Testis (tissue), 3 donors: ENCODE results near the gene RASGRF1. TPM values are rescaled to one million over a fixed set of nuclear protein-coding genes. Genes with fewer than 3 reads are reported as not detected.
A peak's percentile ranks its signal among the peaks of the same experiment; 100 is the strongest.

Experiments
- DNase-seq: peaks from one replicate; pipeline ENCODE4 v3.0.0-alpha.2; 2019
- H3K27ac ChIP-seq, 2 donors: fragments of 200-600 bp; sonication (generic); one replicate each; pipeline ENCODE4 v1.5.1; 2019
- H3K27me3 ChIP-seq: fragments of 200-600 bp; sonication (generic); one replicate; pipeline ENCODE4 v1.5.1; 2019
- H3K36me3 ChIP-seq: fragments of 200-600 bp; sonication (generic); one replicate; pipeline ENCODE4 v1.5.1; 2017; ENCODE audit warnings: low read depth; ENCODE audit errors: missing control alignments
- H3K4me1 ChIP-seq: fragments of 200-600 bp; sonication (generic); one replicate; pipeline ENCODE4 v1.5.1; 2019
- H3K4me3 ChIP-seq, 2 donors: fragments of 200-600 bp; sonication (generic); one replicate each; pipeline ENCODE4 v1.5.1; 2017 to 2019
- H3K9me3 ChIP-seq: fragments of 200-600 bp; sonication (generic); one replicate; pipeline ENCODE4 v1.5.1; 2017
- POLR2A ChIP-seq: fragments of 450-650 bp; IDR thresholded peaks from one replicate; pipeline ENCODE4 v1.6.1; 2017; ENCODE audit warnings: antibody characterized with exemption, mild to moderate bottlenecking, moderate library complexity
- WGBS, 2 donors: methylation state at CpG; one replicate each; pipeline ENCODE4 v1.1.5; 2018; 5-methylcytosine and 5-hydroxymethylcytosine counted together
- intact Hi-C: fragments of 100-400 bp; cut with DNase I; formaldehyde crosslinking; loops from one replicate; pipeline ENCODE4 v1.15.1; 2023; ENCODE audit warnings: low total_unique reads
- polyA plus RNA-seq: library from polyadenylated mRNA; stranded (reverse); fragments of 350-450 nt; fragmentation: Illumina TruSeq; extraction: RNeasy Lipid Tissue Mini Kit (QIAGEN cat#74804); gene quantifications from one replicate; pipeline ENCODE4 v1.2.3, GENCODE V29; 2014; ENCODE audit warnings: low read depth, low replicate concordance; ENCODE audit not compliant: insufficient read depth
- total RNA-seq, 2 donors: library from RNA; depleted of rRNA; stranded (reverse); fragments of >200 nt; gene quantifications; one replicate each; pipeline ENCODE4 v1.2.3, GENCODE V29; 2016
- TF ChIP-seq, protein P1 (sequence below), 3 experiments: fragments of 450-650 bp in 2 of 3; fragments of 200-600 bp in 1 of 3; sonication (generic) in 1 of 3; IDR thresholded peaks; one replicate each; pipeline ENCODE4 v1.5.1; 2016 to 2019; ENCODE audit warnings: antibody characterized with exemption in 3 of 3, mild to moderate bottlenecking in 2 of 3, moderate library complexity in 1 of 3

RASGRF1 gene
- total and polyA plus RNA-seq, 3 donors from 2014 or later = 2.6 to 3.3 (median 3.1) TPM

DNA sequence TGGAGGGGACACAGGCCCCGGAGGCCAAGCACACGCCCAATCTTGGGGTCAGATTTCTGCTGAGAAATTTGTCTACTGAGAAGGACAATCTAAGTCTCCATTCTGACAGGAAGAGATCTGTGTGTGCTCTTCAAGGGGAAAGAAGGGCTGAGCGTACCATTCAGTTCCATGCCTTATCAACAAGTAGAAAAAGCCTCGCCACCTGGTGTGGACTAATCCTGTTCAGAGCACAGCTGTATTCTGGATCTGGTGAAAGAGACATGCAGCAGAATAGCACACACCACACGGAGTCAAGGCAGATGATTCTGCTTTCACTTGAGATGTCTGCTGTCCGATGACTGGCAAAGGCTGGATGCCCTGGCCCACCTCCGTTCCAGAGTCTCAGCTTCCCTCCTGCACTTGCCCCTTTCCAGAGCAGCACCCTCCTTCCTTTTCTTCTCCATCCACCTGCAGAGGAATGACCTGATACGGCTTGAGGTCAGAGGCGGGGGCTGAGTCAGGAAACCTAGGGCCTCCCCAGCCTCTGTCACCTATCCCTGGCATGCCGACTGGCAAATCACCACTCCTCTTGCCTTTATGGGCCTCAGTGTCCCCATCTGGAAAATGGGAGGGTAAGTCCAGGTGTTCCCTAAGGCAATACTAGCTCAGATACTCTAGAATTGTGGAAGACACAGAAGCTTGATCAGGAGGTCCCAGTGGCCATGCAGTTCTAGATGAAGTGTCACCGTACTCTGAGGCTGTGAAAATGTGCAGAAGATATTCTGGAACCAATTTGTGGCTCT lies 108.9 kb downstream of the RASGRF1 start:
- TF ChIP-seq, protein P1, sequence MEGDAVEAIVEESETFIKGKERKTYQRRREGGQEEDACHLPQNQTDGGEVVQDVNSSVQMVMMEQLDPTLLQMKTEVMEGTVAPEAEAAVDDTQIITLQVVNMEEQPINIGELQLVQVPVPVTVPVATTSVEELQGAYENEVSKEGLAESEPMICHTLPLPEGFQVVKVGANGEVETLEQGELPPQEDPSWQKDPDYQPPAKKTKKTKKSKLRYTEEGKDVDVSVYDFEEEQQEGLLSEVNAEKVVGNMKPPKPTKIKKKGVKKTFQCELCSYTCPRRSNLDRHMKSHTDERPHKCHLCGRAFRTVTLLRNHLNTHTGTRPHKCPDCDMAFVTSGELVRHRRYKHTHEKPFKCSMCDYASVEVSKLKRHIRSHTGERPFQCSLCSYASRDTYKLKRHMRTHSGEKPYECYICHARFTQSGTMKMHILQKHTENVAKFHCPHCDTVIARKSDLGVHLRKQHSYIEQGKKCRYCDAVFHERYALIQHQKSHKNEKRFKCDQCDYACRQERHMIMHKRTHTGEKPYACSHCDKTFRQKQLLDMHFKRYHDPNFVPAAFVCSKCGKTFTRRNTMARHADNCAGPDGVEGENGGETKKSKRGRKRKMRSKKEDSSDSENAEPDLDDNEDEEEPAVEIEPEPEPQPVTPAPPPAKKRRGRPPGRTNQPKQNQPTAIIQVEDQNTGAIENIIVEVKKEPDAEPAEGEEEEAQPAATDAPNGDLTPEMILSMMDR (IDR thresholded peaks at IDR 0.05) = no peak
- TF ChIP-seq POLR2A = no peak
- WGBS, 2 donors = 91 to 95% methylated on average over 11 of the region's 11 CpGs
- intact Hi-C loops = no loop called here

DNA sequence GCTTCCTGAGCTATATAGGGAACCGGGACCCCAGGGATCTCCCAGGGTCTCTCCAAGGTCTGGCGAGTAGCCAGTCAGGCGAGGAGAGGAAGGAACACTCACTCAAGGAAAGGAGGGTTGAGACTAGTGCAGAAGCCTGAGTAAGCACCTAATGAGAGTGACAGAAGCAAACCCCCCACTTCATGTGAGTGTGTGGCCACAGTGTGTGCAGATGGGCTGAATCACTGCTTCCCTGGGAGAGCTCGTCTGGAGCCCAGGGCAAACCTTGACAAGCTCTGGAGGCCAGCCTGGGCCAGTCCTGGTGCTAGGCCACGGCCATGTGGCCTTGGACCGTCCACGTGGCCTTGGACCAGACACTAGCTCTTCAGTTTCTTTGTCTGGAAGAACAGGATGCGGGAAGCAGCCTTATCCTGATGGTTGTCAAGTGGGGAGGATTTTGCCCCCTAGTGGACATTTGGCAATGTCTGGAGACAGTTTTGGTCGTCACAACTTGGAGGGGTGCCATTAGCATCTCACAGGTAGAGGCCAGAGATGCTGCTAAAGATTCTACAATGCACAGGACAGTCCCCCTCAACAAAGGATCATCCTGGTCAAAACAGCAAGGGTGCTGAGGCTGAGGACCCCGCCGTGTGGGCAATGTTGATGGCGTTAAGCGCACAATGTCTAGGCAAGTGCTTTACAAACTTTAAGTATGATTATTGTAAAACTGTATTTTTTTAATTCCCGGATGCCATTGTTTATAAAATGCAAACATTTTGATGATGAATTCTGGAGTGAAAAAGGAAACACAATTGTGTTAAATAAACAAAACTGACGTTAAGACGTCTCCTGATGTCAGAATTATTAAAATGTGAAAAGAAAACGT lies 110.9 kb downstream of the RASGRF1 start:
- Histone ChIP-seq H3K9me3 (no peaks in the 10 kb centered on the region), H3K27ac (no peak overlapping the region), H3K36me3 (no peaks in the 10 kb centered on the region), H3K4me3 (no peak overlapping the region), H3K4me1 (peaks cover 9% of the 10 kb centered on the region), H3K27me3 (no peaks in the 10 kb centered on the region)
- intact Hi-C loops = no loop called here
- TF ChIP-seq POLR2A = no peak
- TF ChIP-seq, protein P1 (IDR thresholded peaks at IDR 0.05) = peak; percentile 69 to 77 (median 69)
- WGBS, 2 donors = 62 to 65% methylated on average over 16 to 17 of the region's 17 CpGs
- peak; percentile 90 for DNase-seq

More for the DNA sequence above, 108.9 kb downstream of the RASGRF1 start:
- H3K36me3 ChIP-seq = no peaks in the 10 kb centered on the region
- H3K4me1 ChIP-seq = peaks cover 9% of the 10 kb centered on the region
- H3K9me3 ChIP-seq = no peaks in the 10 kb centered on the region
- H3K27me3 ChIP-seq = no peaks in the 10 kb centered on the region
- DNase-seq = no peak
- no peak overlapping the region for H3K27ac ChIP-seq
- no peak overlapping the region for H3K4me3 ChIP-seq

DNA sequence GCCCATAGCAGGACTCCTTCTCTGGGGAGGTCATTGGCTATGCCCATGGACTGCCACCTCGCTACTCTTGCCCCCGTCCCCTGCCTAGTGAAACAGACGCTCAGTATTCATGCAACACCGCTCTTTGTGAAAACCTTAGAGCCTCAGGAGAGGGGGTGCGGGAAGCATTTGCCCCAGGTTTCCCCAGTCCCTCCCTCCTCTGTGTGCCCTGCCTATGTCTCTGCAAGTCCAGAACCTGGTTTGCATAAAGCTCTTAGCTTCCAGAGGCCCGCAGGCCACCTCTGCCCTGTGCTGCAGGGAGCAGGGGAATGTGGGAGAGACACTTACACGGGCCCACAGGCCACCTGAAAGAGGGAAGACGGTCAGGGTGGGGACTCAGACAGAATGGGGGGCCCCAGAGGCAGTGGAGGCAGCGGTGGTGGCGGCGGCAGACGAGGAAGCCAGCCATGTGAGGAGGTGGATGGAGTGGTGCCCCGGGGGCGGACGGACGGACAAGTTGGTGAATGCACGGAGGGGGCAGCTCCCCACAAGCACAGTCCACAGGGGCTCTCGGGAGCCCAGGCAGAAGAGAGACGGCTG lies 111.9 kb downstream of the RASGRF1 start:
- Histone ChIP-seq H3K4me3 (no peak overlapping the region), H3K4me1 (peaks cover 9% of the 10 kb centered on the region), H3K27ac (no peak overlapping the region), H3K27me3 (no peaks in the 10 kb centered on the region), H3K9me3 (no peaks in the 10 kb centered on the region), H3K36me3 (no peaks in the 10 kb centered on the region)
- no peak for TF ChIP-seq POLR2A
- TF ChIP-seq, protein P1 (IDR thresholded peaks at IDR 0.05) = no peak
- no peak for DNase-seq
- intact Hi-C loops = no loop called here
- whole genome bisulfite sequencing, 2 donors = 91 to 95% methylated on average over 17 to 19 of the region's 19 CpGs

DNA sequence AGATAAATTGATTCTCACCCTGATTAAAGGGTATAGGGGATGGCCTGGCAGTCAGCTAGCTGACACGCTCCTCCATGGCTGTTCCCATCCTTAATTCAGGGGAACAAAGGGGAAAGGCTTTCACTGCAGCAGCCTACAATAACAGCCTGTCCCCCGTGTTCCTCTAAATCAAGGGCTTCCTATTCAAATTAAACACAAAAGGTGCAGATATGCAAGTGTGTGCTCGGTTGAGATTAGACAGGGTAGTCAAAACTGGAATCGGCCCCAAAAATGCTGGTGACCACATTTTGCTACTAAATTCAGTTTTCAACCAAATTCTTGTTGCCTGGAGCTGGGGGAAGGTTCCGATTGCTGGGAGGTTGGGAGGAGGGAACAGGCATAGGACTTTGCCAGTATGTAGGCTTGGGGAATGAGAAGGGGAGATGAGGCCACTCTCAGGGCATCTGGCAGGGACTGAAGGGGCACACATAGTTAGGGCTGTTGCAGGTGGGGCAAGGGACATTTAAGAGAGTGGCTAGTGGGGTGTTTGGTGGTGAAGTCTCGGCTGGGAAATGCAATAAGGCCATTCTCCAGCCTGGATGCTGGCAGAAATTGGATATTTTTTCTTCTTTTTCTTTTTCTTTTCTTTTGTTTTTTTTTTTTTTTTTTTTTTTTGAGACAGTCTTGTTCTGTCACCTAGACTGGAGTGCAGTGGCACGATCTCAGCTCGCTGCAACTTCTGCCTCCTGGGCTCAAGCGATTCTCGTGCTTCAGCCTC lies 112.8 kb downstream of the RASGRF1 start:
- intact Hi-C loops = no loop called here
- Histone ChIP-seq H3K36me3 (no peaks in the 10 kb centered on the region), H3K4me1 (peaks cover 9% of the 10 kb centered on the region), H3K9me3 (no peaks in the 10 kb centered on the region), H3K4me3 (no peak overlapping the region), H3K27me3 (no peaks in the 10 kb centered on the region), H3K27ac (no peak overlapping the region)
- no peak for DNase-seq
- TF ChIP-seq POLR2A = no peak
- TF ChIP-seq, protein P1 (IDR thresholded peaks at IDR 0.05) = no peak
- 85 to 86% methylated on average over 10 of the region's 10 CpGs for WGBS, 2 donors
